HG02798 (cell line): Measurements from ENCODE around the gene SRPK2.
"Not testable (repeated sequence)": the region's sequence is repeated elsewhere in the genome, so short reads cannot be mapped to it uniquely, and the experiment has no call there.

Source experiments
- ATAC-seq: cut with Tn5 transposase; IDR thresholded peaks from one replicate; pipeline ENCODE4 v1.9.1; 2021; ENCODE audit warnings: mild to moderate bottlenecking; ENCODE audit not compliant: unreplicated experiment, poor library complexity

SRPK2 gene

GRCh38 chr7:105269397-105269796 is 119.3 kb downstream of the SRPK2 start:
- peak; percentile 22 for ATAC-seq

- ATAC-seq, result peak; percentile 83
Measured at GRCh38 chr7:105268511-105269392, 120.0 kb downstream of the SRPK2 start.

GRCh38 chr7:105268056-105268455 is 120.7 kb downstream of the SRPK2 start:
- ATAC-seq, result no peak

GRCh38 chr7:105267244-105267643 is 121.5 kb downstream of the SRPK2 start:
- ATAC-seq, result no peak

GRCh38 chr7:105264707-105265106 is 124.0 kb downstream of the SRPK2 start:
- ATAC-seq, result no peak

- ATAC-seq, result no peak
Measured at GRCh38 chr7:105261689-105262088, 127.0 kb downstream of the SRPK2 start.

GRCh38 chr7:105260201-105260871 is 128.4 kb downstream of the SRPK2 start:
- not testable (repeated sequence) for ATAC-seq

- not testable (repeated sequence) for ATAC-seq
Measured at GRCh38 chr7:105258919-105259318, 129.8 kb downstream of the SRPK2 start.

GRCh38 chr7:105257338-105257737 is 131.4 kb downstream of the SRPK2 start:
- ATAC-seq, result no peak

GRCh38 chr7:105256761-105257231 is 131.9 kb downstream of the SRPK2 start:
- peak; percentile 39 for ATAC-seq

- no peak for ATAC-seq
Measured at GRCh38 chr7:105250706-105251105, 138.0 kb downstream of the SRPK2 start.

GRCh38 chr7:105250239-105250638 is 138.5 kb downstream of the SRPK2 start:
- no peak for ATAC-seq

GRCh38 chr7:105249216-105249615 is 139.5 kb downstream of the SRPK2 start:
- no peak for ATAC-seq

- ATAC-seq, result no peak
Measured at GRCh38 chr7:105246679-105247078, 142.0 kb downstream of the SRPK2 start.

- no peak for ATAC-seq
Measured at GRCh38 chr7:105246256-105246655, 142.5 kb downstream of the SRPK2 start.

GRCh38 chr7:105245398-105246114 is 143.2 kb downstream of the SRPK2 start:
- ATAC-seq, result no peak

GRCh38 chr7:105244594-105244993 is 144.1 kb downstream of the SRPK2 start:
- ATAC-seq, result no peak

GRCh38 chr7:105241198-105241597 is 147.5 kb downstream of the SRPK2 start:
- ATAC-seq, result no peak

- ATAC-seq, result no peak
Measured at GRCh38 chr7:105238198-105238765, 150.4 kb downstream of the SRPK2 start.

- no peak for ATAC-seq
Measured at GRCh38 chr7:105234886-105235285, 153.8 kb downstream of the SRPK2 start.
